ENCODE data around the gene MSS51.

The MSS51 gene

DNA sequence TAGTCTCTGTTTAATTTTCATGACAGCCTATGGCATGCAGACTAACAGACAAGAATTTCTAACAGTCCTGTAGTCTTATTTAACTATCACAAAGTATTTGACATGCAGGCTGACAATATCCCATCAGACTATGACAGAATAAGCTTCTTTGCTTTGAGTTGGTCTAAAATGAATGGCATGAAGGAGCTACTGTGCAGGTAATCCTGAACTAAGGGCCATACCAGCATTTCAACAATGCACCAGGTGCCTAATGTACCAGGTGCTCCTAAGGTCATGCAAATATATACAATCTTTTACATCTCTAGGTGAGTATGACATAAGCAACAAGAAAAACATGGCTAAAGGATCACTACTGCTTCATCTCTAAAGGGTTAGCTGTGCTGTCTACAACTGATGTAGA lies 13.6 kb upstream of the MSS51 start:
- H3K9me3 ChIP-seq (ENCODE audit: insufficient read depth, low read length, severe bottlenecking), result no peaks in the 10 kb centered on the region
- H3K4me2 ChIP-seq (ENCODE audit: insufficient read depth, low read length), result no peak overlapping the region
- H3K4me1 ChIP-seq (ENCODE audit: insufficient read depth, low read length), result no peaks in the 10 kb centered on the region
- no peak overlapping the region for H3K9ac ChIP-seq (ENCODE audit: low read depth, low read length)
- no peaks in the 10 kb centered on the region for H3K27me3 ChIP-seq (ENCODE audit: insufficient read depth, low read length, poor library complexity)
- 0 out of 2 replicates have a peak, but pooled peaks cover 2% of the 10 kb centered on the region for H4K20me1 ChIP-seq (ENCODE audit: insufficient read depth, low read length)
- DNase-seq, result no peak
- H2AFZ ChIP-seq (ENCODE audit: low read depth, low read length), result no peak overlapping the region
- H3K27ac ChIP-seq (ENCODE audit: low read length), result no peak overlapping the region
- TF ChIP-seq EZH2 (IDR thresholded peaks at IDR 0.05; ENCODE audit: borderline replicate concordance, low read depth, low read length, severe bottlenecking), result no peak
- TF ChIP-seq, protein P1, sequence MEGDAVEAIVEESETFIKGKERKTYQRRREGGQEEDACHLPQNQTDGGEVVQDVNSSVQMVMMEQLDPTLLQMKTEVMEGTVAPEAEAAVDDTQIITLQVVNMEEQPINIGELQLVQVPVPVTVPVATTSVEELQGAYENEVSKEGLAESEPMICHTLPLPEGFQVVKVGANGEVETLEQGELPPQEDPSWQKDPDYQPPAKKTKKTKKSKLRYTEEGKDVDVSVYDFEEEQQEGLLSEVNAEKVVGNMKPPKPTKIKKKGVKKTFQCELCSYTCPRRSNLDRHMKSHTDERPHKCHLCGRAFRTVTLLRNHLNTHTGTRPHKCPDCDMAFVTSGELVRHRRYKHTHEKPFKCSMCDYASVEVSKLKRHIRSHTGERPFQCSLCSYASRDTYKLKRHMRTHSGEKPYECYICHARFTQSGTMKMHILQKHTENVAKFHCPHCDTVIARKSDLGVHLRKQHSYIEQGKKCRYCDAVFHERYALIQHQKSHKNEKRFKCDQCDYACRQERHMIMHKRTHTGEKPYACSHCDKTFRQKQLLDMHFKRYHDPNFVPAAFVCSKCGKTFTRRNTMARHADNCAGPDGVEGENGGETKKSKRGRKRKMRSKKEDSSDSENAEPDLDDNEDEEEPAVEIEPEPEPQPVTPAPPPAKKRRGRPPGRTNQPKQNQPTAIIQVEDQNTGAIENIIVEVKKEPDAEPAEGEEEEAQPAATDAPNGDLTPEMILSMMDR (IDR thresholded peaks at IDR 0.05; ENCODE audit: borderline replicate concordance, extremely low read depth, low read length, poor library complexity, severe bottlenecking), result no peak
- ATAC-seq (ENCODE audit: insufficient read depth, low read depth), result no peak
- no peaks in the 10 kb centered on the region for H3K79me2 ChIP-seq (ENCODE audit: insufficient read depth, low read length)
- H3K36me3 ChIP-seq (ENCODE audit: insufficient read depth, low read length), result peaks cover 32% of the 10 kb centered on the region
- no peak overlapping the region for H3K4me3 ChIP-seq (ENCODE audit: low read depth in 1 of 2, low read length in 2 of 2)

DNA sequence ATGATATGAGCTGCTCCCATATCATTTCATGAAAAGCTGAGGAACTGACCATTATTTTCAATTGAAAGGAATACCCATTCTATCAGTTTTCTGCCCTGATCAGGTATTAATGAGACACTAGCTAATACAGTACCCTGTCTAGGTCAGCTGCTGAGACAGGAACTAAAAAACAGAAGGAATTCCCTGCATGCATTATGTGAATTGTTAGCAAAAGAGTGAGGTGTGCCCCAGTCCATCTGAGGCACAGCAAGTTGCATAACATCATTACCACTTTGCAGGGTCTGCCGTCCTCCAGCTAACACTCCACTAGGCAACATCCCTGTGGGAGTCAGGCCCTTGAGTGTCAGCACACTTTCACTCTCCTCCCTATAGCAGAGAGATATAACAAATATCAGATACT lies 11.1 kb upstream of the MSS51 start:
- Histone ChIP-seq H3K36me3 (ENCODE audit: insufficient read depth, low read length) (peaks cover 44% of the 10 kb centered on the region), H3K27me3 (ENCODE audit: insufficient read depth, low read length, poor library complexity) (no peaks in the 10 kb centered on the region), H4K20me1 (ENCODE audit: insufficient read depth, low read length) (no peaks in the 10 kb centered on the region), H3K79me2 (ENCODE audit: insufficient read depth, low read length) (no peaks in the 10 kb centered on the region), H3K4me3 (ENCODE audit: low read depth in 1 of 2, low read length in 2 of 2) (no peak overlapping the region), H3K27ac (ENCODE audit: low read length) (no peak overlapping the region), H3K9ac (ENCODE audit: low read depth, low read length) (no peak overlapping the region), H3K9me3 (ENCODE audit: insufficient read depth, low read length, severe bottlenecking) (no peaks in the 10 kb centered on the region), H3K4me1 (ENCODE audit: insufficient read depth, low read length) (no peaks in the 10 kb centered on the region), H3K4me2 (ENCODE audit: insufficient read depth, low read length) (no peak overlapping the region), H2AFZ (ENCODE audit: low read depth, low read length) (no peak overlapping the region)
- TF ChIP-seq, protein P1 (IDR thresholded peaks at IDR 0.05; ENCODE audit: borderline replicate concordance, extremely low read depth, low read length, poor library complexity, severe bottlenecking), result no peak
- no peak for TF ChIP-seq EZH2 (IDR thresholded peaks at IDR 0.05; ENCODE audit: borderline replicate concordance, low read depth, low read length, severe bottlenecking)
- ATAC-seq (ENCODE audit: insufficient read depth, low read depth), result no peak
- DNase-seq, result no peak

DNA sequence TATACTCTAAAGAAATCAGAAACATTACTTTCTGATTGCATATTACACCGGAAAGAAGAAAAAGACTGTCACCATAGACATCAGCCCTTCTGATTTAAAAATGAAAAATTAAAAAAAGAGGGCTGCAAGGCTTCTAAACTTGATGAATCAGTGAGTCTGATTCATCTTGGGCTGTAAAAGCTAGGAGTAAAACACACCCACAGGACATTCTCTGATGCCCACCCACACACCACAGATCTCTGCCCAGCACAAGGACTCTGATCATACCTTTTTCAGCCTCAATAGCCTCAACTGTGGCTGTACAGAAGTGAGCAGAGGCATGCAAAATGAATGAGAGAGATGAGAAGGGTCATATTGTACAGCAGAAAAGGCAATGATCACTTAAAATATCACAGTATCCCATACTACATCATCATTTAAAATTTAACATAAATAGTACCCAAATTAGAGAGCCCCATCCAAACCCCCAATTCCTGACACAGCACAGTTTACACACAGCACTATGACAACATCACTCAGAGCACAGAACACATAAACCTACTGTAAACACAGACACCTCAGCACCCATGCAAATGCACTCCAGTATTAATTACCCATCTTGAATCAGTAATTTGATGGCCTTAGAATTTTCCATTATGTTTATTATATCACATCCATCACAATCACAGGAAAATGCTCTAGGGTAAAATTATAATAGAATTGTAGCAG lies 6.4 kb upstream of the MSS51 start:
- Histone ChIP-seq H3K9me3 (ENCODE audit: insufficient read depth, low read length, severe bottlenecking) (no peaks in the 10 kb centered on the region), H2AFZ (ENCODE audit: low read depth, low read length) (no peak overlapping the region), H3K27me3 (ENCODE audit: insufficient read depth, low read length, poor library complexity) (no peaks in the 10 kb centered on the region), H3K36me3 (ENCODE audit: insufficient read depth, low read length) (peaks cover 49% of the 10 kb centered on the region), H3K9ac (ENCODE audit: low read depth, low read length) (no peak overlapping the region), H4K20me1 (ENCODE audit: insufficient read depth, low read length) (no peaks in the 10 kb centered on the region), H3K4me3 (ENCODE audit: low read depth in 1 of 2, low read length in 2 of 2) (no peak overlapping the region), H3K27ac (ENCODE audit: low read length) (no peak overlapping the region), H3K4me1 (ENCODE audit: insufficient read depth, low read length) (no peaks in the 10 kb centered on the region), H3K4me2 (ENCODE audit: insufficient read depth, low read length) (no peak overlapping the region), H3K79me2 (ENCODE audit: insufficient read depth, low read length) (no peaks in the 10 kb centered on the region)
- no peak for ATAC-seq (ENCODE audit: insufficient read depth, low read depth)
- DNase-seq, result no peak
- TF ChIP-seq EZH2 (IDR thresholded peaks at IDR 0.05; ENCODE audit: borderline replicate concordance, low read depth, low read length, severe bottlenecking), result no peak
- TF ChIP-seq, protein P1 (IDR thresholded peaks at IDR 0.05; ENCODE audit: borderline replicate concordance, extremely low read depth, low read length, poor library complexity, severe bottlenecking), result no peak

Data from DND-41 (cell line).